Measurements from ENCODE around the gene DGKB.
"Not testable (repeated sequence)": the region's sequence is repeated elsewhere in the genome, so short reads cannot be mapped to it uniquely, and the experiment has no call there.

The DGKB gene

GRCh38 chr7:14293434-14293833 is 609.1 kb downstream of the DGKB start:
- no peak for DNase-seq (ENCODE audit: low read depth in 2 of 2)

- DNase-seq (ENCODE audit: low read depth in 2 of 2) = no peak
Observed at GRCh38 chr7:14292737-14293136, 609.8 kb downstream of the DGKB start.

- DNase-seq (ENCODE audit: low read depth in 2 of 2) = no peak
Observed at GRCh38 chr7:14289957-14290356, 612.6 kb downstream of the DGKB start.

- DNase-seq (ENCODE audit: low read depth in 2 of 2) = no peak
Observed at GRCh38 chr7:14288701-14289100, 613.9 kb downstream of the DGKB start.

GRCh38 chr7:14287398-14287797 is 615.2 kb downstream of the DGKB start:
- DNase-seq (ENCODE audit: low read depth in 2 of 2) = no peak

GRCh38 chr7:14286036-14286435 is 616.5 kb downstream of the DGKB start:
- DNase-seq (ENCODE audit: low read depth in 2 of 2) = no peak

- not testable (repeated sequence) for DNase-seq (ENCODE audit: low read depth in 2 of 2)
Observed at GRCh38 chr7:14279065-14279871, 623.3 kb downstream of the DGKB start.

GRCh38 chr7:14275356-14275755 is 627.2 kb downstream of the DGKB start:
- no peak for DNase-seq (ENCODE audit: low read depth in 2 of 2)

- DNase-seq (ENCODE audit: low read depth in 2 of 2) = no peak
Observed at GRCh38 chr7:14271441-14271840, 631.1 kb downstream of the DGKB start.

- DNase-seq (ENCODE audit: low read depth in 2 of 2) = no peak
Observed at GRCh38 chr7:14270099-14270498, 632.5 kb downstream of the DGKB start.

- no peak for DNase-seq (ENCODE audit: low read depth in 2 of 2)
Observed at GRCh38 chr7:14260011-14260410, 642.5 kb downstream of the DGKB start.

GRCh38 chr7:14258861-14259260 is 643.7 kb downstream of the DGKB start:
- DNase-seq (ENCODE audit: low read depth in 2 of 2) = no peak

- no peak for DNase-seq (ENCODE audit: low read depth in 2 of 2)
Observed at GRCh38 chr7:14258441-14258840, 644.1 kb downstream of the DGKB start.

- no peak for DNase-seq (ENCODE audit: low read depth in 2 of 2)
Observed at GRCh38 chr7:14252458-14252857, 650.1 kb downstream of the DGKB start.

GRCh38 chr7:14242175-14242574 is 660.4 kb downstream of the DGKB start:
- DNase-seq (ENCODE audit: low read depth in 2 of 2) = no peak

GRCh38 chr7:14236834-14237233 is 665.7 kb downstream of the DGKB start:
- no peak for DNase-seq (ENCODE audit: low read depth in 2 of 2)

GRCh38 chr7:14235056-14235455 is 667.5 kb downstream of the DGKB start:
- no peak for DNase-seq (ENCODE audit: low read depth in 2 of 2)

GRCh38 chr7:14233868-14234369 is 668.6 kb downstream of the DGKB start:
- DNase-seq (ENCODE audit: low read depth in 2 of 2) = no peak

GRCh38 chr7:14233076-14233867 is 669.3 kb downstream of the DGKB start:
- no peak for DNase-seq (ENCODE audit: low read depth in 2 of 2)

- DNase-seq (ENCODE audit: low read depth in 2 of 2) = no peak
Observed at GRCh38 chr7:14229047-14229446, 673.5 kb downstream of the DGKB start.

- DNase-seq (ENCODE audit: low read depth in 2 of 2) = no peak
Observed at GRCh38 chr7:14228341-14228740, 674.2 kb downstream of the DGKB start.

GRCh38 chr7:14226126-14226525 is 676.4 kb downstream of the DGKB start:
- no peak for DNase-seq (ENCODE audit: low read depth in 2 of 2)

- DNase-seq (ENCODE audit: low read depth in 2 of 2) = no peak
Observed at GRCh38 chr7:14219125-14219524, 683.4 kb downstream of the DGKB start.
